Retinal pigment epithelial cell (primary cell): Measurements from ENCODE around the gene MORF4L1.
"Not testable (repeated sequence)": the region's sequence is repeated elsewhere in the genome, so short reads cannot be mapped to it uniquely, and the experiment has no call there.

ENCODE experiments used
- DNase-seq: peaks from one replicate; pipeline ENCODE4 v3.0.0-alpha.2; 2010; ENCODE audit warnings: low read depth
- H3K4me3 ChIP-seq: 2 replicates; pipeline ENCODE4 v1.5.1; 2011; ENCODE audit warnings: mild to moderate bottlenecking, low read length, control low read depth, moderate library complexity
- TF ChIP-seq, protein P1 (sequence below): conservative IDR thresholded peaks from 2 replicates; pipeline ENCODE4 v1.5.1; 2011; ENCODE audit warnings: low read depth, low read length, control low read depth, inconsistent platforms

MORF4L1 gene

DNA sequence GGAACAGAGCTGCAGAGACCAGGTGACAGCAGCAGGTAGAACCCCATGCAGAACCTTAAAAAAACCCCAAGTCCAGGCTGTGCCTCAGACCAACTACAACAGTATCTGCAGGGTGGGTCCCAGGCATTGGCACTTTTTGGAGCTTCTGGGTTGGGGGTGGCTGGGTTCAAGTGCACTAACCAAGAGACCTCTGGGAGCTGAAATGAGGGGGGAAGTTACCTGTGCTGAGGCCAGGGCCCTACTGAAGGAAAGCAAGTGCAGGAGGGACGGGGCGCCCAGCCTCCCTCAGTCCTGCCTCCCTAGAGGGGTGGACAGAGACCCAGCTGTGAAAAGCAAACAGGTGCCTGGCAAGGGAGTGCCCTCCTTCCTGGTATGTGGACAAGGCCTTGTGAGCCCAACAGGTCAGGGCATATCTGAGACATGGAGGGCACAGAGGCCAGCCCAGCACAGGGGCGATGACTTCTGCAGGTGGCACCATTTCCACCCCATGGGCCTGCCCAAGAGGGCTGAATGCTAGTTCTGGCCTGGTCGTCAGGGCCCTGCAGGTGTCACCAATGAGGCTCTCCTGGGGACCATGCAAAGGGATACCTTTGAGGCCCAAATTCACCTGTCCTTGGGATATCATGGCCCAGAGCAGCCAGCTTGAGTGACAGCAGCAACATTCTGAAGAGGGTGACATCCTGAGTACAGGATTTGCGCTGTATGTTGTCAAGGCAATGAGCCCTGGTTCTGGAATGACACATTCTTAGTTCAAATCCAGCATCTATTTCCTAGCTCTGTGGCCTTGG, 53.5 kb downstream of the MORF4L1 start:
- no peak for DNase-seq
- TF ChIP-seq, protein P1, sequence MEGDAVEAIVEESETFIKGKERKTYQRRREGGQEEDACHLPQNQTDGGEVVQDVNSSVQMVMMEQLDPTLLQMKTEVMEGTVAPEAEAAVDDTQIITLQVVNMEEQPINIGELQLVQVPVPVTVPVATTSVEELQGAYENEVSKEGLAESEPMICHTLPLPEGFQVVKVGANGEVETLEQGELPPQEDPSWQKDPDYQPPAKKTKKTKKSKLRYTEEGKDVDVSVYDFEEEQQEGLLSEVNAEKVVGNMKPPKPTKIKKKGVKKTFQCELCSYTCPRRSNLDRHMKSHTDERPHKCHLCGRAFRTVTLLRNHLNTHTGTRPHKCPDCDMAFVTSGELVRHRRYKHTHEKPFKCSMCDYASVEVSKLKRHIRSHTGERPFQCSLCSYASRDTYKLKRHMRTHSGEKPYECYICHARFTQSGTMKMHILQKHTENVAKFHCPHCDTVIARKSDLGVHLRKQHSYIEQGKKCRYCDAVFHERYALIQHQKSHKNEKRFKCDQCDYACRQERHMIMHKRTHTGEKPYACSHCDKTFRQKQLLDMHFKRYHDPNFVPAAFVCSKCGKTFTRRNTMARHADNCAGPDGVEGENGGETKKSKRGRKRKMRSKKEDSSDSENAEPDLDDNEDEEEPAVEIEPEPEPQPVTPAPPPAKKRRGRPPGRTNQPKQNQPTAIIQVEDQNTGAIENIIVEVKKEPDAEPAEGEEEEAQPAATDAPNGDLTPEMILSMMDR: no peak
- no peak overlapping the region for H3K4me3 ChIP-seq

DNA sequence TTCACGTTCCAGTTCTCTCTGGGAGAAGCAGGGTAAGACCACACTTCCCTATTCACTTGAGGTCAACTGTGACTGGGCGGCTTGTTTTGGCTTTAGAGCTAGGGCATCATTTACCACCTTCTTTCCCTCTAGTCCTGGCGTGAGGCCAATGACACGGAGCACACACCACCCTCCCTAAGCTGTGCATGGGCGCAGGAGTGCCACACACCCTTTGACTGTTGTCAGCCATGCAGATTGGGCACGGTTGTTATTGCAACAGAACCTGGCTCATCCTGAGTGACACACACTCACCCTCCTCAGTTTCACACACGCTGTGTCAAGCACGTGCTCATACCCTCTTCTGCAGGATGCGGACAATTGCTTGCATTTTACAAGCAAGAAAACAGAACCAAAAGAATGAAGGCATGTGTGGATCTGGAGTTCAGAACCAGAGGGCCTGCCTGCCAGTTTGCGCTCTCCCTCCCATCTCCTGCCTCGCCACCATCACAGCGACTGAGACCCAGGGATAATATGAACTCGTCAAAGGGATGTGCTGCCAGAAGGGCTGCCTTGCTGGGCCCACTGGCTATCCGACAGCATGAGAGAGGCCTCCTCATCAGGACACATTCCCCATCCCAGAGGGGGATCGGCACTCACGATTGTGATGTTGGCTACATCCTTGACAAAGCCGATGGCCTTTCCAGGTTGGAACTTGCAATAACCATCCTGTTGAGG, 54.5 kb downstream of the MORF4L1 start:
- TF ChIP-seq, protein P1: no peak
- DNase-seq: no peak
- H3K4me3 ChIP-seq: no peak overlapping the region

DNA sequence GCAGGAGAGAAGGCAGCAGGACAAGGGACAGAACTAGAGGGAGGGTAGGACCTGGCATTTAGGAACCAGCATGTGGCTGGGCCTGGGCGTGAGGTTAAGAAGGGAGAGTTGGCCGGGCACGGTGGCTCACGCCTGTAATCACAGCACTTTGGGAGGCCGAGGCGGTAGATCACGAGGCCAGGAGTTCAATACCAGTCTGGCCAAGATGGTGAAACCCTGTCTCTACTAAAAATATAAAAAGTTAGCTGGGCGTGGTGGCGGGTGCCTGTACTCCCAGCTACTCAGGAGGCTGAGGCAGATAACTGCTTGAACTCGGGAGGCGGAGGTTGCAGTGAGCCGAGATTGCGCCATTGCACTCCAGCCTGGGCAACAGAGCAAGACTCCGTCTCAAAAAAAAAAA, 55.5 kb downstream of the MORF4L1 start:
- not testable (repeated sequence) for H3K4me3 ChIP-seq, DNase-seq

DNA sequence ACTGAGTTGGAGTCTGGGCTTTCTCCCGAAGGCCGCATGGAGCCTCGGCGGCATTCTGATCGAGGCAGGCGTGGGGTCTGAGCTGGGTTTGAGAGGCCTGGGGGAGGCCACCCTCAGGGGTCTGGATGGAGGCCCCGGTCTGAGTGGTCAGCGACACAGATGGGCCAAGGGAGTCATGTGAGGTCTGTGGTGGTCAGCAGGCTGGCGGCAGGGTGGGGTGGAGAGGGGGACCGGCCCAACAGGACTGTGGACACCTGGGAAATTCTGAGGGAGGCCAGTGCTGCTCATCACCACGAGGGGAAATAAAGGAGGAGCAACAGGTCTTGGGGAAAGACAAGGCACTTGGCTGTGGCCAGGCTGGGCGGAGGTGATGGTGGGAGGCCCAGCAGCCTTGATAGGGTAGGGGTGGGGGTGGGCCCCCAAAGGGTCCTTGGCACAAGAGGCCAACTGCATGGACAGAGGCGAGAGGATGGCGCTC, 56.0 kb downstream of the MORF4L1 start:
- TF ChIP-seq, protein P1: no peak
- no peak overlapping the region for H3K4me3 ChIP-seq
- DNase-seq: no peak

DNA sequence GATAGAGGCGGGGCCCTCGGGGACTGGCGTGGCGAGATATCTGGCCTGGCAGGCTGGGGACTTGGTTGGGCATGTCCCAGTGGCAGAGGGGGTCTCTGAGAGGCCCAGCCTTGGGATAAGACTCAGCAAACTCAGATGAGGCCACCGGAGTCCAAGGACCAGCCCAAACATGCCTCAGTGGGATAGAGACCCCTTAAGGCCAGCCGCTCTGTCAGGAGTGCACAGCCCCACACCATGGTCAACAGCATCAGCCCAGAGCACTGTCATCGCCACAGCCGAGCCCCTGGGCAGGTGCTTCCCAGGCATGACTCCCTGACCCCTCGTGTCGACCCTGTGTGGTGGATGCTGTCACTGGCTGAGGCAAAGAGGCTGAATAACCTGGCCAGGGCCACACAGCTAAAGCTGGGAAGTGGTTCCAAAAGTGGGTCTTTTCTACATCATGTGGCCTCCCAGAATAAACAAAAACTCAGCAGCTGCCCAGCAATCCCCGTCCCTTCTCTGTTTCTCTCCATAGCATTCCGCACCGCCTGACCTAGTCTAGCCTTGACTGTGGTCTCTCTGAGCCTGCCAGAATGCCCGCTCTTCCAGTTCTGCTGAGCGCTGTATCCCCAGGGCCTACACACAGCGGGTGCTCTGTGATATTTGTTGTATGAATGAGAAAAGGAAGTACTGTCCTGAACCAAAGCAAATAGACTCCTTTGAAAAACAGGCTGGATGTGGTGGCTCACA, 57.0 kb downstream of the MORF4L1 start:
- H3K4me3 ChIP-seq: no peak overlapping the region
- no peak for DNase-seq
- TF ChIP-seq, protein P1: no peak

DNA sequence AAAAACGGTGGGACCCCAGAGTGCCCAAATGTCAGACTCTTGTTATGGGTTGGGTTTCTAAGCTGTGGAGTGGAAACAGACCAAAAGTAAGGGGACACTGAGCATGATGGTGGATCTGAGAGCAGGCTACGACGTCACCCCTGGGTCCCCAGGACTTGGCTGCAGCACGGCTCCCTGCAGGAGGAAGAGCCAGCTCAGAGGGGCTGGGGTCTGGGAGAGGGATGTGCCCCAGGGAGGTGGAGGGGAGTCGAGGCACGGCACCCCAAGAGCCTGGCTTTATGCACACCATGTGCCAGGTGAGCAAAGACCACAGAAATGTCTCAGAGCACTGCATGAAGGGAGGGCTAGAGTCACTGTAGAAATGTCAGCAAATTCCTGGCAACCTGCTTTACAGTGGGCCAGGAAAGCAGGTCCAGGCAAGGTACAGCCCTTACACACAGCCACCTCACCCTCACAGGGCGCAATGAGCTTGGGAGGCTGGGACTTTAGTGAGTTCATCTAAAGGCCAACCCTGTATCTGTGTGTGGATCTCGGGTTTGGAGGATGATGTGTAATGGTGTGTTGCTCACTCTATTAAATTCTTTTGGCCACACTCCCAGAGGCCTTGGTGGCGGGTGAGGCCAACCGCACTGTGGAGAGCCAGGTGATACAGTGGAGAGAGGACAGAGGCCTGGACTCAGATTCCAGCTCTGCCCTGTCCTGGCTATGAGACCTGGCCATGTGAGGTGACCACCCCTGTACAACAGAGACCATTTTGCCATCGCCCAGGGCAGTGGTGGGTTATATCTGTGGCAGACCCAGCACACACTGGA, 58.1 kb downstream of the MORF4L1 start:
- peak; percentile 91 for DNase-seq
- no peak overlapping the region for H3K4me3 ChIP-seq
- TF ChIP-seq, protein P1: no peak
